ENCODE data around the gene CDH4.

The CDH4 gene

DNA sequence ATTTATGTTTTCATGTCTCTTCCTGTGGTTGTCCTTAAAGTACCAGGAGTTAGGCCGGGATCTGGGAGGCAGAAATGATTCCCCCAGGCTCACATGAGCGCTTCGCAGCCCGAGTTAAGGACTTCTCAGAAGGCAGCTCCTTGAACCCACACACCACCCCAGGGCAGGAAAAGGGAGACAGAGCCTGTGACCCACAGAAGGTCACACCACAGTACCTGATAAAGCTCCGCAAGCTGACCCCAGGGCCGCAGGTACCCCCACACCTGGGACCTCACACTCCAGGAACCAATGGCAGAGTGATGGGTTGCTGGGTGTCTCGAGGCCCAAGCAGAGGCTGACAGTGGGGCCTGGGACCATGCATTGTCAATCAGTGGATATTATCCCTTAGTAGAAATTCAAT, 207.6 kb downstream of the CDH4 start:
- Histone ChIP-seq H3K4ac (ENCODE audit: low read depth, low read length) (no peak overlapping the region), H3K14ac (ENCODE audit: low read length) (no peak overlapping the region), H3K4me2 (ENCODE audit: low read length) (no peak overlapping the region), H3K4me3 (ENCODE audit: low read depth, low read length) (no peak overlapping the region), H4K12ac (ENCODE audit: low read depth, low read length) (no peak overlapping the region), H3K4me1 (ENCODE audit: control insufficient read depth in 1 of 2, insufficient read depth in 2 of 2, low read length in 2 of 2) (no peaks in the 10 kb centered on the region), H2BK5ac (ENCODE audit: low read depth, low read length, poor library complexity) (no peak overlapping the region), H3K9ac (ENCODE audit: low read length) (no peak overlapping the region), H2BK12ac (ENCODE audit: low read length) (no peak overlapping the region), H3K36me3 (ENCODE audit: control insufficient read depth in 1 of 2, insufficient read depth in 2 of 2, low read length in 2 of 2) (no peaks in the 10 kb centered on the region), H4K8ac (ENCODE audit: low read depth, low read length) (no peak overlapping the region), H4K91ac (ENCODE audit: low read depth, low read length) (no peak overlapping the region), H3K18ac (ENCODE audit: low read length) (no peak overlapping the region), H2AK5ac (ENCODE audit: low read length) (no peak overlapping the region), H2AFZ (ENCODE audit: insufficient read depth, low read length, poor library complexity) (no peak overlapping the region), H3K9me3 (ENCODE audit: insufficient read depth, low read depth, low read length) (peaks cover 14% of the 10 kb centered on the region), H2BK120ac (ENCODE audit: insufficient read depth, low read length, poor library complexity) (no peak overlapping the region), H3K79me2 (ENCODE audit: control insufficient read depth, insufficient read depth, low read length, poor library complexity) (no peaks in the 10 kb centered on the region), H3K27me3 (ENCODE audit: insufficient read depth, low read length) (no peaks in the 10 kb centered on the region), H3K79me1 (ENCODE audit: low read length) (no peaks in the 10 kb centered on the region), H3K23ac (ENCODE audit: low read length) (no peak overlapping the region), H3K27ac (ENCODE audit: low read depth, low read length) (no peak overlapping the region)
- no CpG with 5 or more reads among the region's 7 CpGs for WGBS (ENCODE audit: extremely low coverage, insufficient coverage, insufficient read length)
- no peak for DNase-seq

GRCh38 chr20:61460261-61461052, 208.4 kb downstream of the CDH4 start:
- Histone ChIP-seq H4K8ac (ENCODE audit: low read depth, low read length) (no peak overlapping the region), H2BK12ac (ENCODE audit: low read length) (no peak overlapping the region), H3K9me3 (ENCODE audit: insufficient read depth, low read depth, low read length) (peaks cover 14% of the 10 kb centered on the region), H3K23ac (ENCODE audit: low read length) (no peak overlapping the region), H3K27ac (ENCODE audit: low read depth, low read length) (no peak overlapping the region), H4K12ac (ENCODE audit: low read depth, low read length) (no peak overlapping the region), H3K4me2 (ENCODE audit: low read length) (no peak overlapping the region), H3K79me1 (ENCODE audit: low read length) (no peaks in the 10 kb centered on the region), H3K4ac (ENCODE audit: low read depth, low read length) (no peak overlapping the region), H2AFZ (ENCODE audit: insufficient read depth, low read length, poor library complexity) (no peak overlapping the region), H3K36me3 (ENCODE audit: control insufficient read depth in 1 of 2, insufficient read depth in 2 of 2, low read length in 2 of 2) (no peaks in the 10 kb centered on the region), H3K14ac (ENCODE audit: low read length) (no peak overlapping the region), H3K4me3 (ENCODE audit: low read depth, low read length) (no peak overlapping the region), H3K27me3 (ENCODE audit: insufficient read depth, low read length) (no peaks in the 10 kb centered on the region), H4K91ac (ENCODE audit: low read depth, low read length) (no peak overlapping the region), H2BK5ac (ENCODE audit: low read depth, low read length, poor library complexity) (no peak overlapping the region), H3K9ac (ENCODE audit: low read length) (no peak overlapping the region), H3K18ac (ENCODE audit: low read length) (no peak overlapping the region), H3K79me2 (ENCODE audit: control insufficient read depth, insufficient read depth, low read length, poor library complexity) (no peaks in the 10 kb centered on the region), H2BK120ac (ENCODE audit: insufficient read depth, low read length, poor library complexity) (no peak overlapping the region), H3K4me1 (ENCODE audit: control insufficient read depth in 1 of 2, insufficient read depth in 2 of 2, low read length in 2 of 2) (no peaks in the 10 kb centered on the region), H2AK5ac (ENCODE audit: low read length) (no peak overlapping the region)
- WGBS (ENCODE audit: extremely low coverage, insufficient coverage, insufficient read length) = no CpG with 5 or more reads among the region's 11 CpGs
- no peak for DNase-seq

DNA sequence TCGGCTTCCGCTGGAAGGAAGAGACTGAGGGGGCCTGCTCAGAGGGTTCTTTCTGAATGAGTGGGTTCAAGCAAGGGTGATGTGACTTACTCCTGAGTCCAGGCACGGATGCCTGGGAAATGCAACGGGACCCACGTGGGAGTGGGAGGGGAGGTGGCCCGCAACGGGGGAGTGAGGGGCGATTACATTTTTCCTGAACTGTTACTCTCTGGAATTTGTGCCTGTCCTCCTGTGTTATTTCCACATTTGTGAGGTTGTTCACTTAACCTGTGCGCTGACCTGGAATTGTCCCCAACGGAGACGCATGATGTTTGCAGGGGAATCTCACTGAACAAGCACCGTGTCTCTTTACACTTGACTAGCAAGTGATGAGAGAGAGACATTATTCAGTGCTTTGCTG, 209.4 kb downstream of the CDH4 start:
- Histone ChIP-seq H2AFZ (ENCODE audit: insufficient read depth, low read length, poor library complexity) (no peak overlapping the region), H3K9me3 (ENCODE audit: insufficient read depth, low read depth, low read length) (peaks cover 14% of the 10 kb centered on the region), H2AK5ac (ENCODE audit: low read length) (no peak overlapping the region), H3K79me2 (ENCODE audit: control insufficient read depth, insufficient read depth, low read length, poor library complexity) (no peaks in the 10 kb centered on the region), H3K27me3 (ENCODE audit: insufficient read depth, low read length) (no peaks in the 10 kb centered on the region), H2BK120ac (ENCODE audit: insufficient read depth, low read length, poor library complexity) (no peak overlapping the region), H3K4me2 (ENCODE audit: low read length) (no peak overlapping the region), H4K91ac (ENCODE audit: low read depth, low read length) (no peak overlapping the region), H2BK5ac (ENCODE audit: low read depth, low read length, poor library complexity) (no peak overlapping the region), H3K9ac (ENCODE audit: low read length) (no peak overlapping the region), H3K18ac (ENCODE audit: low read length) (no peak overlapping the region), H2BK12ac (ENCODE audit: low read length) (no peak overlapping the region), H4K8ac (ENCODE audit: low read depth, low read length) (no peak overlapping the region), H4K12ac (ENCODE audit: low read depth, low read length) (no peak overlapping the region), H3K4me1 (ENCODE audit: control insufficient read depth in 1 of 2, insufficient read depth in 2 of 2, low read length in 2 of 2) (no peaks in the 10 kb centered on the region), H3K36me3 (ENCODE audit: control insufficient read depth in 1 of 2, insufficient read depth in 2 of 2, low read length in 2 of 2) (no peaks in the 10 kb centered on the region), H3K4me3 (ENCODE audit: low read depth, low read length) (no peak overlapping the region), H3K4ac (ENCODE audit: low read depth, low read length) (no peak overlapping the region), H3K79me1 (ENCODE audit: low read length) (no peaks in the 10 kb centered on the region), H3K14ac (ENCODE audit: low read length) (no peak overlapping the region), H3K27ac (ENCODE audit: low read depth, low read length) (no peak overlapping the region), H3K23ac (ENCODE audit: low read length) (no peak overlapping the region)
- WGBS (ENCODE audit: extremely low coverage, insufficient coverage, insufficient read length) = no CpG with 5 or more reads among the region's 12 CpGs
- DNase-seq = no peak

DNA sequence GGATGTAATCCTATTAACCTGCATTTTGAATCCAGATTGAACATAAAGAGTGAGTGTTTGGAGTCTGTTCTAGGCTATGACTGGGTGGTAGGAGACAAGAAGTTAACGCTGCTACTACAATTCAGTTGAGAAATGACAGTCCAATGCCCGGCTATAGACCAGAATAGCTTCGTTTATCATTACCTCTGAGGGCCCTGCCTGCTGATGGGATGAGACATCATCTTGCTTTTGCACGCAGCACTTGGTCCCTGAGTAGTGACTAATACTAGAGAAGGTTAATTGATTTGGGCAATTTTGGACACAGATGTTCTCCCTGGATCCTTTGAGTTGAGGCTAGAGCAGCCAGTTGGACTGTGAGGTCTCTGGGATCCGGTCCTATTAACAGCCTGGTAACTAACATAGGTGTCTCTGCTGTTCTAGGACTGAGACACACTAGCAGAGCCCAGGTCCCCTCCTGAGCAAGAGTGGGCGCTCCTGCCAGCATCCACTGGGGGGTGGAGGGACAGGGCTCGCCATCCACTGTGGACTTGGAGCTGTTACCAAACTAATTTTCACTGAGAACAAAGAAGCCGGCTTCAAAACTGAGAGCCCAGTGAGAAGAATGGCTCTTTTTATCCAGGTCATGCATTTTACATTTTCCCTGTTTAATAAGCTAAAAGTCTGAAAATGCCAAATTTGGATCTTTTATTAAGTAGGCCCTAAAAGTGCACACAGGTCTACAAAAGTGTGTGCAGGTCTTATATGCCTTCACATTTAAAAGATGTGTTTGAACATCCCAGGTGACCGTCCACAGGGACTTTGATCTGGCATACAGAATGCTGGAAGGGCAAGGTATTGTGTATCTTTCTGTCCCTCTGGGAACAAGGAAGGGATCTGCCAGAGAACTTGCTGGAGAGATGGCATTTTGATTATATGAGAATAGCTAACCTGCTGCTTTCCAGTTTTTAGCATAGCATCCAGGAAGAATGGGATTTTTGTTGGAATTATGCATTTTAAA, 212.5 kb downstream of the CDH4 start:
- H3K23ac ChIP-seq (ENCODE audit: low read length) = no peak overlapping the region
- peaks cover 8% of the 10 kb centered on the region for H3K9me3 ChIP-seq (ENCODE audit: insufficient read depth, low read depth, low read length)
- H2AFZ ChIP-seq (ENCODE audit: insufficient read depth, low read length, poor library complexity) = no peak overlapping the region
- no CpG with 5 or more reads among the region's 9 CpGs for WGBS (ENCODE audit: extremely low coverage, insufficient coverage, insufficient read length)
- H4K12ac ChIP-seq (ENCODE audit: low read depth, low read length) = no peak overlapping the region
- H3K79me1 ChIP-seq (ENCODE audit: low read length) = no peaks in the 10 kb centered on the region
- no peak for DNase-seq
- H3K36me3 ChIP-seq (ENCODE audit: control insufficient read depth in 1 of 2, insufficient read depth in 2 of 2, low read length in 2 of 2) = no peaks in the 10 kb centered on the region
- no peak overlapping the region for H3K27ac ChIP-seq (ENCODE audit: low read depth, low read length)
- no peaks in the 10 kb centered on the region for H3K27me3 ChIP-seq (ENCODE audit: insufficient read depth, low read length)
- H2BK5ac ChIP-seq (ENCODE audit: low read depth, low read length, poor library complexity) = no peak overlapping the region
- H4K91ac ChIP-seq (ENCODE audit: low read depth, low read length) = no peak overlapping the region
- H2AK5ac ChIP-seq (ENCODE audit: low read length) = no peak overlapping the region
- no peak overlapping the region for H3K4ac ChIP-seq (ENCODE audit: low read depth, low read length)
- no peak overlapping the region for H3K18ac ChIP-seq (ENCODE audit: low read length)
- H3K4me1 ChIP-seq (ENCODE audit: control insufficient read depth in 1 of 2, insufficient read depth in 2 of 2, low read length in 2 of 2) = no peaks in the 10 kb centered on the region
- H2BK120ac ChIP-seq (ENCODE audit: insufficient read depth, low read length, poor library complexity) = no peak overlapping the region
- no peaks in the 10 kb centered on the region for H3K79me2 ChIP-seq (ENCODE audit: control insufficient read depth, insufficient read depth, low read length, poor library complexity)
- no peak overlapping the region for H3K14ac ChIP-seq (ENCODE audit: low read length)
- H3K4me3 ChIP-seq (ENCODE audit: low read depth, low read length) = no peak overlapping the region
- no peak overlapping the region for H3K9ac ChIP-seq (ENCODE audit: low read length)
- H2BK12ac ChIP-seq (ENCODE audit: low read length) = no peak overlapping the region
- no peak overlapping the region for H4K8ac ChIP-seq (ENCODE audit: low read depth, low read length)
- no peak overlapping the region for H3K4me2 ChIP-seq (ENCODE audit: low read length)
